Stimulated activated CD8-positive, alpha-beta memory T cell treated with anti-CD3 and anti-CD28 coated beads, Interleukin-12 subunit alpha, Interleukin-12 subunit beta, amount 100 ng/mL, for 4 hours (primary cell): Measurements from ENCODE around the gene MTPN.

ENCODE experiments used
- DNase-seq: peaks from one replicate; pipeline ENCODE4 v3.0.0-alpha.2; 2020; ENCODE audit warnings: low read depth

Gene MTPN

GRCh38 chr7:135956393-135956792 is 20.8 kb downstream of the MTPN start:
- no peak for DNase-seq

GRCh38 chr7:135950972-135951371 is 26.2 kb downstream of the MTPN start:
- DNase-seq = no peak

- no peak for DNase-seq
Measured at GRCh38 chr7:135950429-135950828, 26.7 kb downstream of the MTPN start.

GRCh38 chr7:135946289-135947055 is 30.7 kb downstream of the MTPN start:
- DNase-seq = no peak

GRCh38 chr7:135944753-135945152 is 32.4 kb downstream of the MTPN start:
- DNase-seq = no peak

- DNase-seq = no peak
Measured at GRCh38 chr7:135943134-135943879, 33.9 kb downstream of the MTPN start.

- no peak for DNase-seq
Measured at GRCh38 chr7:135942614-135943013, 34.5 kb downstream of the MTPN start.

- no peak for DNase-seq
Measured at GRCh38 chr7:135940077-135941075, 36.8 kb downstream of the MTPN start.

GRCh38 chr7:135939261-135939812 is 37.8 kb downstream of the MTPN start:
- no peak for DNase-seq

GRCh38 chr7:135938563-135938962 is 38.6 kb downstream of the MTPN start:
- DNase-seq = no peak

- DNase-seq = no peak
Measured at GRCh38 chr7:135938086-135938485, 39.1 kb downstream of the MTPN start.

- no peak for DNase-seq
Measured at GRCh38 chr7:135936497-135937217, 40.5 kb downstream of the MTPN start.

- no peak for DNase-seq
Measured at GRCh38 chr7:135934651-135935050, 42.5 kb downstream of the MTPN start.

GRCh38 chr7:135933509-135934188 is 43.5 kb downstream of the MTPN start:
- no peak for DNase-seq

GRCh38 chr7:135932131-135932530 is 45.0 kb downstream of the MTPN start:
- no peak for DNase-seq

GRCh38 chr7:135930565-135931461 is 46.3 kb downstream of the MTPN start:
- DNase-seq = no peak

GRCh38 chr7:135929722-135930141 is 47.4 kb downstream of the MTPN start:
- no peak for DNase-seq

- DNase-seq = no peak
Measured at GRCh38 chr7:135929249-135929648, 47.9 kb downstream of the MTPN start.

- no peak for DNase-seq
Measured at GRCh38 chr7:135928136-135928535, 49.0 kb downstream of the MTPN start.

- no peak for DNase-seq
Measured at GRCh38 chr7:135925210-135925609, 51.9 kb downstream of the MTPN start.
